Frontal cortex (tissue), 4 donors: ENCODE data around the gene BIN1. TPM values are rescaled to one million over a fixed set of nuclear protein-coding genes. Genes with fewer than 3 reads are reported as not detected.

Experiments used
- DNase-seq, 2 donors: peaks; one replicate each; pipeline ENCODE4 v3.0.0; 2012; ENCODE audit warnings: low spot score in 2 of 2
- FAIRE-seq: peaks from 2 replicates; lab custom pipeline; 2012; peaks lifted over from hg19 to GRCh38; lab: Jason Lieb, UNC
- total RNA-seq: library from RNA; depleted of rRNA; stranded (reverse); fragments of >200 nt; gene quantifications from one replicate; pipeline ENCODE4 v1.2.3, GENCODE V29; 2014
- donor health status: control.
- donor health status: control.
- donor health status: control.

Gene BIN1
- total RNA-seq, 1 donor from 2014 or later = 57.5 TPM

DNA sequence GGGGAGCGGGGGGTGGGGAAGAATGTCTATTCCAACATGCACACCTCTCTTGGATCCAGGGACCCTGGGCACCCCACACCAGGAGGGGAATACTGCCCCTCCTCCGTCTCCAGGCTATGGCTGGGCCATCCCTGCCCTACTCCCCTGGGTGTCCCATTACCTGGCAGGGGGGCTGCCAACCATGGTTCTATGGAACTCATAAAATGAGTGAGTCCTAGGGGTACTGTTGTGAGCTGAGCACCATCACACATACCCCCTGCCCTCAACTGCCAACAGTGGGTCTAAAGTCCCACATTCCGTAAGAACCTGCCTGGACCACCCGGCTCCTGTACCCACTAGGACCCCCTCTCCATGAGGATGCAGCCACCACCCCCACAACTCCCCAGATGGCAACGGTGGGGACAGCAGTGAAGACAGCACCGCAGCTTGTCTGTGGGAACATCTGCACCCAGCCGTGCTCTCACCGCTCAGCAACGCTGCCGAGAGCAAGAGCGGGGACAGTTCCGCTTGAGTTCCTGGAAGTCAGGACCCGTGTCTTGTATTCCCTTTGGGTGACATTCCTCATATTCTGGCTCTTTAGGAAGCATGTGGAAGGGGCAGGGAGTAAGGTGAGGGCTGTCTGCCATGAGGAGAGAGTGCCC is 41.5 kb downstream of the BIN1 start:
- DNase-seq (no peak), FAIRE-seq (no peak)

DNA sequence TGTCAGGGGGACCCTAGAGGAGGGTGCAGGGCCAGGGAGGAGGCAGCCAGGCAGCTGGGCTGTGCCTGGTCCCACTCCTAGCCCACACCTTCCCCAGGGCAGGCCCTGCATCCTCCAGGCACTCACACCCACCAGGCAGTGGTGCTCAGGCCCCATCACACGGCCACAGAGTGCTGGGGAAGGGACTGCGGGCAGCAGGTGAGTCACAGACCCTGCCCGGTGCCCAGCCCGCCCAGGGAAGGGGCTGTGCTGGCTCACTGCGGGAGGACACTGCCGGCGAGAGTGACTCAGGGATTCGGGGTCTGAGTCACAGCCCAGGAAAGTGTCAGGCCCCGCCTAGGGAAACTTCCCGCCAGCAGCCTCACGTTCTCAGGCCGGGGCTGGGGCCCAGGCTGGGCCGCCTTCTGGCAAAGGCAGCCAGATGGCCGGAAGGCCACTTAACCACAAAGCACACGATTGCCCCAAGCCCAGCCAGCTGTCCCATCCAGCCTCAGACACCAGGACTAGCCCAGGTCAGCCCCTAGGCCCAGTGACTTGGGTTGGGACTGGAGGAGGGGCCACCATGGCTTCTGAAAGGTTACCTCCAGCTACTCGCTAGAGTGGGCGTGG is 42.2 kb downstream of the BIN1 start:
- FAIRE-seq = no peak
- peak; percentile 68 to 87 for DNase-seq

DNA sequence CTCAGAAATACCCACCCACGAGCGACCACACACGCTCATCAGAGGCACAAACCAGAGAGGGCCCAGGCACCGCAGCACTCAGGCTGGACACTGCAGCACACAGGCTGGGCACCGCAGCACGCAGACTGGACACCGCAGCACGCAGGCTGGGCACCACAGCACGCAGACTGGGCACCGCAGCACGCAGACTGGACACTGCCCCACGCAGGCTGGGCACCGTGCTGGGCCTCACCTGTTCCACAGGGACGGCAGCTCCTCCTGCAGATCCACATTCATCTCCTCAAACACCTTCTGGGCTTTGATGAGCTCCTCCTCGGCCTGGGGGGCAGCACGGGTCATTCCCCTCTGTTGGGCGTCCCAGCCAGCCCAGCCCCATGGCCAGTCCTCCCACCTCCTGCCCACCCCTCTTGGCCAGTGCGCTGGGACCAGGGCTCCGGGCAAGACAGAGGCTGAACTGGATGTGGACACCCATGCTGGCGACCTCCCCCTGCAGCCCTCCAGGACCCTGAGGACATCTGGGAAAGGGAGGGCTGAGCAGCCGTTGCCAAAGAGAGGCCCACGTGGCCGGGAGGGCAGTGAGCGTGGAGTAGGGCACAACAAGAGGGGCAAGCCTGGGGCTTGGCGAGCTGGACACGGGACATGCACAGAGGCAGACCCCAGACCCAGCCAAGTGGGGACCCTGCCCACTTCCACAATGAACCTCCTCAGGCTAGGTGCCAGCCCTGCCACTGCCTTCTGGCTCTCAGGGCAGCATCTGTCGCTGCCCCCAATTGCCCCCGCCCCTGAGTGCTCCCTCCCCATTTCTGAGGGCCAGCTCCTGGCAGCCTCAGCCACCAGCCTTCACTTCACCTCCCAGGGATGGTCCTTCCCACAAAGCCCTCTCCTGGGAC is 43.0 kb downstream of the BIN1 start:
- FAIRE-seq (no peak), DNase-seq (no peak)

DNA sequence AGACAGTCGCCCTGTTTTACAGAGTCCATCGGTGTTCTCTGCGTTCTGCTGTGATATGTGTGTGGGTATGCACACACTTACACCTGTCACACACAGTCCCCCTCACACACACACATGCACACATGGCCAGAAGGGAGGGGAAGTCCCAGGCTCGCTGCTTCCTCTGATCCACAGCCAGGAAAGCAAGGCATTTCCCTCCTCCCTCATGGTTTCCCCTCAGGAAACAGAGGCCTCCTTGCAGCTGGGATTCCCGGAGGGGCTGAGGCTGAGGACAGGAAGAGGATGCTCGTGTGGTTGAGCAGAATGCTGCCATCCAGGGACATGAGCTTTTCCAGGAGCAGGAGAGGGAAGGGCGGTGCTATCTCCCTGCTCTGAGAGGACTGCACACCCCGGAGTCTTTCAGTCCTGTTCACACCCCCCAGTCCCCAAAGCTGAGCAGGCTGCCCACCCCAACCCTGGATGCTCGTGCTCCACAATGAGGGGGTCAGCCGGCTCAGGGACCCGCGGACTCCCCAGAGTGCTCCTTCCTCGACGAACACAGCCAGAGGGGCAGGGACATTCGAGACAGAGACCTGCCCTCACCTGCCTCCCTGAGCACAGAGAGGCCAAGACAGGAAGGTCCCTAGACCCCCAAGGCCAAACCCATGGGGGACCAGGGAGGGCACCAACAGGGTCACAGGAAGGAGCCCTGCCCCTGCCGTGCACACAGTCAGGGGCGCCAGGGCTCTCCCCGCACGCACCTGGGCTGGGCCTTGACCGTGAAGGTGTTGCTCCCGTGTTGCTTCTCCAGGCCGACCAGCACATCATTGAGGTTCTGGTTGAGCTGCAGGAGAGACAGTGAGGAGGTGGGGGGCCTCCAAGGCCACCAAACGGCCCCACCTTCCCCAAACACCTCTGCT is 45.3 kb downstream of the BIN1 start:
- FAIRE-seq (no peak), DNase-seq (no peak)

DNA sequence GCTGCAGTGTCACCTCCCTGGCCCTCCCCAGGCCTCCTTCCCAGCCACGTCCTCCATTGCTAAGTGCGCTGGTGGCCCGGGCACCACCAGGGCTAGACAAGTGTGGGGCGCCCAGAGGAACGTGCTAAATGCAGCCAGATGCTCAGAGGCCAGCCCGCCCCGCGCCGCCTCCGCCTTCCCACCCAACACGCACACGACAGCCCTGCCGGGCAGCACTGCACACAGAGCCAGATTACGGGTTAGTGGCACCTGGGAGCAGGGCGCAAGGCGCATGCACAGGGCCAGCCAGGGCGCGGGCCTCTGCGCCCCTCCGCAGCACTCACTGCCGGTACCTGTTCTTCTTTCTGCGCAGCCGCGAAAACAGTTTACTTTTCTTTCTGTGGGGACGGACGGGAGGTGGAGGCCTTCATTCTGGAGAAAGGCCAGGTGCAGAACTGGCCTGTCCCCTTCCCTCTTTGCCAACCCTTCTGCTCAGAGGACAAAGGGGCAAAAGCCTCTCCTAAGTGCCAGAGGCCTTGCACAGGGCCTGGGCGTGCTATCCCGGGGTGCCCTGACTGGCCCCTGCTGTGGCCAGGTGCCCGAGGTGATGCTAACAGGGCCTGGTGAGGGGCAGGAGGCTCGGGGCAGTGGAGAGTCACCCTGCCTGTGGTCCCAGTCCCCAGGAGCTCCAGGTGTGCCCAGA is 46.5 kb downstream of the BIN1 start:
- FAIRE-seq (no peak), DNase-seq (no peak)

DNA sequence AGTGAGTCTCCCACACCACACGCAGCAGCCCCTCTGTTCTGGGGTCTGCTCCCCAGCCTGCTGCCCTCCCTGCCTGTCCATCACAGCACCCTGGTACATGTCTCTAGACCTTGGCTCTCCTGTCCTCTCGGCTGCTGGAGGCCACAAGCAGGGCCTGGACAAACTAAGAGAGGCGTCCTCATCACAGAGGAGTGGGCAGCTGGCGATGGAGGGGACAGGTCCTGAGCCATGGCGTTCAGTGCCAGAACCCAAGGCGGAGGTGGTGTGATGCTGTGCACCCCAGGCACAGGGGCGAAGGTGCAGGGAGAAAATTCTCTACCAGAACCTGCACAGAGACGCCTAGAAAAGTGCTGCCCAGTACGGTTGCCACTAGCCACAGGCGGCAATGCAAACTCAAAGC is 47.4 kb downstream of the BIN1 start:
- FAIRE-seq = no peak

DNA sequence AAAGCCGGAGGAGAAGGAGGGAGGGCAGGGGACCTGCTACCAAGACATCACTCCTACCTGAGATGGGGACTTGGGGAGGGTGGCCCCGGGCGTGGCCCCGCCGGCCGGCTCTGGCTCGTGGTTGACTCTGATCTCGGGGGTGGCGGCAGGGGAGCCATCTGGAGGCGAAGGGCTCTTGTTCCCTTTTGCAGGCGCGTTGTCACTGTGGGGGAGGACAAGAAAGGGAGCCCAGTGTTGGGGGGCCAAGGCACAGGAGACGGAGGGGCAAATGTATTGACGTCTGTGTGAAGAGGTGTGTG is 48.1 kb downstream of the BIN1 start:
- no peak for DNase-seq
- no peak for FAIRE-seq

More for the DNA sequence above, 47.4 kb downstream of the BIN1 start:
- DNase-seq = no peak

DNA sequence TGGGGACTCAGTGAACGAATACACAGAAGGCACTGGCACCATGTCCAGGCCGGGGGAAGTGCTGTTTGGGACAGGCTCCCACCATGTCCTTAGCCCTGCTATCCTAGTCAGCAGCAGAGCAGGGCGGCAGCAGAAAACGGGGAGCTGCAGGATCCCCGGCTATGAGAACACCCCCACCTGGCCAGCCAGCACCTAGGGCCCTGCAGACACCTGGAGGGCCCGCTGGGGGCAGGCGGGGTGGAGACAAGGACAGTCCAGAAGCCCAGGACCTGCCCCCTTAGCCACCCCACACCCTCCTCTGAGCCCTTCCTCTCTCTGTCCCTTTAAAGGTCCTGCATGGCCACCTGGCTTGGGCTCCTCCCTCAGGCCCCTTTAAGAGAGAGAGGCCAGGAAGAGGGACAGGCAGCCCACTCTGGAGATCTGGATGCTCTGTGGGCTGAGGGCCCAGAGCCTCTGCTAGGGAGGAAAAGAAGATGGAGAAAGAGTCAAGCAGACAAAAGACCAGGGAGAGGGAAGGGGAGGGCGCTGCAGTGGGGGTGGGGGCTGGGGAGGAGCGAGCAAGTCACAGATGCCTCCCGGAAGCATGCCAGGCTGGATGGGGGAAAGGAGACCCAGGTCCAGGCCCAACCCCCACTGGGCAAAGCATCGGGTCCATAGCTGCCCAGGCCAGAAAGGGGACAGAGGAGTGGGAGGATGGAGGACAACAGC is 48.6 kb downstream of the BIN1 start:
- DNase-seq (no peak), FAIRE-seq (no peak)

DNA sequence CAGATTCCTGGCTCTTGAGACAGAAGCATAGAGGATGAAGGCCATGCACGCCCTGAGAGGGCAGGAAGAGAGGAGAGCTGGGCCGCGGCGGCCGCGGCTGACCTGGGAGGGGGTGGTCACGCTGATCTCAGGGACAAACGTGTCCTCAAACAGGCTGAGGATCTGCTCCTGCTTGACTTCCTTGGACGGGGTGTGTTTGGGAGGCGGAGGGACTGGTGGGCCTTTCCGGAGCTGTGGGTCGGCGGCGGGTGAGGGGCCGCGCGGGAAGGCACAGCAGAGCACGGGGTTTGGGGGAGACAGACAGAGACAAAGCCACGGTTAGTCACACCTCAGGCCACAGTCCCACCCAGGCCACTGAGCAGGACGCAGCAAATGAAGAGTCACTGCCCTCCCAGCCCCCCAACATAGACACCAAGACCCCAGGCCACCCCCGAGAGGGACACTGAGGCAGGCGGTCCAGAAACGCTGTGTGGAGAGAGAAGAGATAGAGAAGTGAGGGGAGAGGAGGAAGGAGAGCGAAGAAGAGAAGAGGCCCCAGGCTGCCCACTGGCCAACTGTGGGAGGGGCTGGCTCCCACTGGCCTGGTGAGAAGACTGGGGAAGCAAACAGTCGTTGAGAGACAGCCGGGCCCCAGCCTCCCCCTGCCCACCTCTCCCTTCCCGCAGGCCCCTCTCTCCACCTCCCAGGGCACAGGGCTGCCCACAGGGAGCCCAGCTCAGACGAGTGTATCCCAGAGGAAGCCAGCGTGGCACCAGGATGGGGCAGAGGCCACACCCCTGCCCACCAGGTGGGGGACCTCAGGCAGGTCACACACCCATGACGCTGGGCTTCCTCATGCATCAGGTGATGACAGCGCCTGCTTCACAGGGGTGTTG is 49.3 kb downstream of the BIN1 start:
- DNase-seq (no peak), FAIRE-seq (no peak)

DNA sequence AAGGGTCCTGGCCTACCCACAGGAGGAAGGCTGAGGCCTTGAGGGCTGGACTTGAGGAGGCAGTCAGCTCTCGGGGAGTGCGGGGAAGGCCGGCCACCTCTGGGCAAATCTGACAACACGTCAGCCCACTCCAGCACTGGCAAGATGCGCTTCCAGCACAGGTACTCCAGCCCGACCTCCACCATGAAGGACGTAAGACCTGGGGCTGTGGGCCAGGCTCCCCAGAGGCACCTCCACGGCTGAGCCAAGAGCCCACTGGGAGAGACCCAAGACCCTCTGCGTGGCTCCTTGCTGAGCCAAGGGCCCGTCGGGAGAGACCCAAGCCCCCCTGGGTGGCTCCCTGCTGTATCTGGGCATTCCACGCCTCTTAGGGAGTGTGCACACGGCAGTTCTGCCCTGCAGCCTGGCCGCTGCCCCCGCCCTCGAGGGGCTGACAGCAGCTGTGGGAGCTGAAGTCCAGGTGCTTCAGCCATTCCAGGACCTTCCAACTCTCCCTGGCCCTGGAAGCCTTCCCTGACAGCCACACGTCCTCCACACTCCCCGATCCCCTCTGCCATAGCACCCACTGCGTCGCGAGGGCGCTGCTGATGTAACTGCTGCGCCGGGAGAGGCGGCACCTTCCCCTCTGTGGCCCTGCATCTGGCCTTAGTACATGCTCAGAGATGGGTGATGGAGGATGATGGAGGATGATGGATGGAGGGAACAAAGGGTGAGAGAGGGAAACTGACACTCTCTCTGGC is 50.2 kb downstream of the BIN1 start:
- DNase-seq (no peak), FAIRE-seq (no peak)

DNA sequence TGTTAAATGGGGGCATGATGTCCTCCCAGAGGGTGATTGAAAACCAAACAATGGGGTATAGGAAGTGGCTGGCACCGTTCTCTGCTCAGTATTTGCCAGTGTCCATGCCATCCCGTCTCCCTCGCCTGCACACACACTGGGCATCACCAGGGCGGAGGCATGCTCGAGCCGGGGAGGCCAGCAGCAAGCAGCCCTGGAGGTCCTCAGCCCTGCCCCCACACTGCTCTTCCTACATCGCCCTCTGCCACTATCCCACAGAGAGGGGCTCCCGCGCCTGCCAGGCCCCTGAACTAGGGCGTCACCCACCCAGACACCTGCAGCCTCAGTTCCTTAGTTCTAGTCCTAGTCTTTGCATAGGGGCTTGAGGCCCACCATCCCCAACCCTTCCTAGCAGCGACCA is 50.9 kb downstream of the BIN1 start:
- no peak for FAIRE-seq
- no peak for DNase-seq

DNA sequence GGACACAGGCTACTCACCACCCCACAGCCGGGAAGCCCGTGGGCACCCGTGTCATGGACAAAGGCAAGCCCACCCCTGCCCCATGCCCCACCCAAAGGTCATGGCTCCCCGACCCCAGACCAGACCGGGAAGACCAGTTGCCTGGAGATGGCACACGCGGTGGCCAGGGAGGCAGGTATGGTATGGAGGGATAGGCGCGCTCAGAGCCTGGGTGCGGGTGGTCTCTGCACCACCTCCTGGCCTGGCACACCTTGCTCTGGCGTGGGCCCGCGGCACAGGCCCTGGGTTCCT is 51.2 kb downstream of the BIN1 start:
- DNase-seq = no peak
- no peak for FAIRE-seq

DNA sequence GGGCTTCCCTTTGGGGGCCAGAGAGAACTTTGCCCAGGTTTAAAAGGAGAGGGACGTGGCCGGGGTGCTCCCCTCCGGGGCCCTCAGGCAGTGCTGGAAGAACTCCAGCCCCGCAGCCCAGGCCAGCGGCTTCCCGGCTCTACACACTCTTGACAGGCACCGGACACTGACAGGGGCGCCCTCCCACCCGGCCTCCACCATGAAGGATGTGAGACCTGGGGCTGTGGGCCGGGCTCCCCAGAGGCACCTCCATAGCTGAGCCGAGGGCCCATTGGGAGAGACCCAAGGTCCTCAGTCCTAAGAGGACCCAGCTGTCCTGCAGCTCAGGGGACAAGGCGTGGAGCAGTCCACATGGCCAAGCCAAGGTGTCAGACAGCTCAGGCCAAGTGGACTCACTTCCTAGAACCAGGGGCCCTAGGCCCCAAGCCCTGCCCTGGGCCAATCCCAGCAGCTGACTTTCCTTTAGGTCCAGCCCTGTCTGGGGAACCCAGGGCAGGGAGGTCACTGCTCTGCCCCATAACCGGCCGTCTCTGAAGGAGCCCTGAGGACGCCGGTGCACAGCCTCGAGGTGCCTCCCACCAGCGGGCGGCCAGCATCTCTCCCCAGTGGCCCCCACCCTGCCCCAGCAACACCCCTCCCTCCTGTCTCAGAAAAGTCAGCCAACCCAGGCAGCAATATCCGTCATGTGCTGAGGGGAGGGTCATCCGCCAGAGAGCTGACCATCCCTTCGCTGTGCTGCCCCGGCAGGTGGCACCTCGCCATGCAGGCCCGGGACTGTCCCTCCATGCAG is 51.8 kb downstream of the BIN1 start:
- FAIRE-seq (no peak), DNase-seq (no peak)

DNA sequence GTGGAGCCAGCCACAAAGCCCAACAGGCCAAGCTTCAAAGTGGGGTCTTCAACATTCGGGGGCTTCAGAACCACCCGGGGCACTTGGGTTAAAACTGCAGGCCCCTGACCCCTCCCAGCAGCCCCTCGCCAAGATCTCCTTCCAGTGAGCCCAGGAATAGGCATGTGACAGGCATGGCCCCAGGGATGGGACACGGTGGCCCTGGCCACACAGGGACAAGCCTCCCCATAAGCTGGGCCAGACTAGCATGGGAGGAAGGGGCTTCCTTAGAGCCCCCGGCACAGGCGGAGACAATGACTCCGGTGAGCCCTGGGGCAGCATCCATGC is 52.4 kb downstream of the BIN1 start:
- FAIRE-seq = no peak
- no peak for DNase-seq

DNA sequence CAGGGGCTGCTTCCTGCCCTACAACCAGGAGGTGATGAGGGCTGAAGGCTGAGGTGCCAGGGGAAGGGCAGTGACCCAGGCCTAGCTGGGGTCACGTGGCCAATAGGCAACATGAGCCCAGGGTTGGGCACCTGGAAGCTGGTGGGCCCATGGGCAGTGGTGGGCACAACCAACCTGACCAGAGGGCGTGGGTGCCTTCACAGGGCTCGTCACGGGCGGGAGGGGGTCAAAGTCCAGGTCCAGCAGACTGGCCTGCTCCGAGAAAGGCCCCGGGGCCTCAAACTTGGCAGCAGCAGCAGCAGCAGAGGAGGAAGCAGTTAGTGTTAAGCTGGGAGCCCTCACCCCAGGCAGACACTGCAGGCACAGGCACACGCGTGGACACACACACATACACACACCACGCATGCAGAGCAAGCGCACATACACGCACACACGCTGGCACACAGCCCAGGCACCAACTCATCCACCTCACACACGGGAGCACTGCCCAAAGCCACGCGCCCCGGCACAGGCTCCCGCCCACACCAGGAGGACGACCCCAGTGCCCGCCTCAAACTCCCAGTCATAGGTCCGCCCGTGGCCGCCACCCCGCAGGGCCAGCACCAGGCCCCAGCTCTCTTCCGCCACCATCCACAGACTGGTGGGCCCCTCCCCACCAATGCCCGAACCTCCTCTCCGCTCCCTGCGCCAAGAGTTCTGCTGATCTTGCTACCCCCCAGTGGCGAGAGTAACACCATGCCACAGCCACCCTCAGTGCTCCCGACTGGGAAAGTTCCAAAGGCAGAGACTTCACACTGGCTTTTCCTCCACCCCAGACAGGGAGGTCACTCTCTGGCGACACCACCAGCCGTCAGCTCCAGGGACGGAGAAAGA is 53.0 kb downstream of the BIN1 start:
- FAIRE-seq (no peak), DNase-seq (peak in 1 of 2 donors; percentile 48)
